Vagina (tissue), 2 donors: ENCODE measurements around the gene IFNGR2. TPM values are rescaled to one million over a fixed set of nuclear protein-coding genes. Genes with fewer than 3 reads are reported as not detected.

Experiments
- DNase-seq, 2 donors: peaks; one replicate each; pipeline ENCODE4 v3.0.0-alpha.2; 2017; ENCODE audit errors: extremely low spot score in 2 of 2
- H3K27ac ChIP-seq: fragments of 200-600 bp; sonication (generic); one replicate; pipeline ENCODE4 v1.5.1; 2019
- H3K27me3 ChIP-seq: fragments of 200-600 bp; sonication (generic); one replicate; pipeline ENCODE4 v1.5.1; 2019
- H3K36me3 ChIP-seq, 2 donors: fragments of 200-600 bp; sonication (generic); one replicate each; pipeline ENCODE4 v1.5.1; 2017 to 2019
- H3K4me1 ChIP-seq: fragments of 200-600 bp; sonication (generic); one replicate; pipeline ENCODE4 v1.5.1; 2019
- H3K4me3 ChIP-seq, 2 donors: fragments of 200-600 bp; sonication (generic); 1 replicate in 1 of 2; 2 replicates in 1 of 2; pipeline ENCODE4 v1.5.1; 2016 to 2019
- H3K9me3 ChIP-seq: fragments of 200-600 bp; sonication (generic); one replicate; pipeline ENCODE4 v1.5.1; 2019
- CTCF ChIP-seq, 3 experiments: fragments of 450-650 bp in 2 of 3; fragments of 200-600 bp in 1 of 3; sonication (generic) in 1 of 3; IDR thresholded peaks; one replicate each; pipeline ENCODE4 v1.5.1; 2017 to 2019; ENCODE audit warnings: antibody characterized with exemption in 3 of 3, mild to moderate bottlenecking in 2 of 3, moderate library complexity in 2 of 3
- POLR2A ChIP-seq, 2 donors: fragments of 450-650 bp; IDR thresholded peaks; one replicate each; pipeline ENCODE4 v1.6.1; 2017; ENCODE audit warnings: antibody characterized with exemption in 2 of 2, mild to moderate bottlenecking in 2 of 2, moderate library complexity in 2 of 2
- POLR2AphosphoS5 ChIP-seq, 2 donors: sonication (generic); formaldehyde crosslinking; IDR thresholded peaks; one replicate each; pipeline ENCODE4 v1.9.0; 2017; ENCODE audit warnings: antibody characterized with exemption in 2 of 2, mild to moderate bottlenecking in 2 of 2, low read depth in 1 of 2; ENCODE audit not compliant: insufficient read depth in 1 of 2
- intact Hi-C: fragments of 100-400 bp; cut with DNase I; formaldehyde crosslinking; loops from one replicate; pipeline ENCODE4 v1.15.1; 2023
- total RNA-seq: library from RNA; depleted of rRNA; stranded (reverse); fragments of >200 nt; gene quantifications from one replicate; pipeline ENCODE4 v1.2.3, GENCODE V29; 2016

Gene IFNGR2
- total RNA-seq, 1 donor from 2014 or later: 89.6 TPM

- Histone ChIP-seq H3K27ac (no peak overlapping the region), H3K27me3 (no peaks in the 10 kb centered on the region), H3K4me1 (no peaks in the 10 kb centered on the region), H3K9me3 (peaks cover 7% of the 10 kb centered on the region), H3K36me3 (no peaks in the 10 kb centered on the region), H3K4me3 (no peak overlapping the region)
- DNase-seq: no peak
- TF ChIP-seq CTCF (IDR thresholded peaks at IDR 0.05) (no peak), POLR2A (IDR thresholded peaks at IDR 0.05) (no peak), POLR2AphosphoS5 (IDR thresholded peaks at IDR 0.05; ENCODE audit: insufficient read depth in 1 of 2, low read depth in 1 of 2) (no peak)
- intact Hi-C loops: no loop called here
Measured at GRCh38 chr21:33371366-33371765, 31.8 kb upstream of the IFNGR2 start.

- no peaks in the 10 kb centered on the region for H3K36me3 ChIP-seq
- no peak overlapping the region for H3K4me3 ChIP-seq
- intact Hi-C loops: no loop called here
- H3K4me1 ChIP-seq: no peaks in the 10 kb centered on the region
- H3K27me3 ChIP-seq: no peaks in the 10 kb centered on the region
- DNase-seq: no peak
- H3K9me3 ChIP-seq: peaks cover 1% of the 10 kb centered on the region
- TF ChIP-seq CTCF (IDR thresholded peaks at IDR 0.05): no peak
- no peak for TF ChIP-seq POLR2A (IDR thresholded peaks at IDR 0.05)
- TF ChIP-seq POLR2AphosphoS5 (IDR thresholded peaks at IDR 0.05; ENCODE audit: insufficient read depth in 1 of 2, low read depth in 1 of 2): no peak
- no peak overlapping the region for H3K27ac ChIP-seq
Measured at GRCh38 chr21:33372582-33372981, 30.6 kb upstream of the IFNGR2 start.

- Histone ChIP-seq H3K27me3 (no peaks in the 10 kb centered on the region), H3K4me3 (no peak overlapping the region), H3K9me3 (no peaks in the 10 kb centered on the region), H3K4me1 (no peaks in the 10 kb centered on the region), H3K27ac (no peak overlapping the region), H3K36me3 (no peaks in the 10 kb centered on the region)
- no peak for DNase-seq
- TF ChIP-seq POLR2AphosphoS5 (IDR thresholded peaks at IDR 0.05; ENCODE audit: insufficient read depth in 1 of 2, low read depth in 1 of 2) (no peak), POLR2A (IDR thresholded peaks at IDR 0.05) (no peak), CTCF (IDR thresholded peaks at IDR 0.05) (no peak)
- intact Hi-C loops: no loop called here
Measured at GRCh38 chr21:33373451-33373850, 29.8 kb upstream of the IFNGR2 start.

GRCh38 chr21:33374080-33374449 is 29.1 kb upstream of the IFNGR2 start:
- TF ChIP-seq POLR2AphosphoS5 (IDR thresholded peaks at IDR 0.05; ENCODE audit: insufficient read depth in 1 of 2, low read depth in 1 of 2) (no peak), CTCF (IDR thresholded peaks at IDR 0.05) (no peak), POLR2A (IDR thresholded peaks at IDR 0.05) (no peak)
- H3K4me1 ChIP-seq: no peaks in the 10 kb centered on the region
- H3K36me3 ChIP-seq: no peaks in the 10 kb centered on the region
- H3K9me3 ChIP-seq: no peaks in the 10 kb centered on the region
- H3K27me3 ChIP-seq: no peaks in the 10 kb centered on the region
- DNase-seq: no peak
- intact Hi-C loops: no loop called here
- H3K27ac ChIP-seq: no peak overlapping the region
- no peak overlapping the region for H3K4me3 ChIP-seq

GRCh38 chr21:33374450-33375096 is 28.6 kb upstream of the IFNGR2 start:
- H3K27ac ChIP-seq: no peak overlapping the region
- no peak for DNase-seq
- intact Hi-C loops: no loop called here

More at GRCh38 chr21:33374450-33375096, 28.6 kb upstream of the IFNGR2 start:
- TF ChIP-seq POLR2A (IDR thresholded peaks at IDR 0.05) (no peak), CTCF (IDR thresholded peaks at IDR 0.05) (peak in 2 of 3 experiments; percentile 21 to 27), POLR2AphosphoS5 (IDR thresholded peaks at IDR 0.05; ENCODE audit: insufficient read depth in 1 of 2, low read depth in 1 of 2) (no peak)
- Histone ChIP-seq H3K27me3 (no peaks in the 10 kb centered on the region), H3K36me3 (no peaks in the 10 kb centered on the region), H3K4me3 (no peak overlapping the region), H3K4me1 (peaks cover 4% of the 10 kb centered on the region), H3K9me3 (no peaks in the 10 kb centered on the region)
